HUES48 (cell line): ENCODE measurements around the gene GSTM2.

ENCODE experiments used
- H3K27ac ChIP-seq: one replicate; pipeline ENCODE4 v1.7.0; 2013; ENCODE audit warnings: low read depth, low read length, inconsistent platforms
- H3K27me3 ChIP-seq: 2 replicates; pipeline ENCODE4 v1.6.1; 2013; ENCODE audit warnings: mild to moderate bottlenecking, low read length; ENCODE audit not compliant: control insufficient read depth, insufficient read depth
- H3K36me3 ChIP-seq: 2 replicates; pipeline ENCODE4 v1.6.1; 2013; ENCODE audit warnings: low read length; ENCODE audit not compliant: control insufficient read depth, insufficient read depth
- H3K4me1 ChIP-seq: 2 replicates; pipeline ENCODE4 v1.6.1; 2013; ENCODE audit warnings: mild to moderate bottlenecking, low read length; ENCODE audit not compliant: control insufficient read depth, insufficient read depth
- H3K4me3 ChIP-seq: 2 replicates; pipeline ENCODE4 v1.5.1; 2013; ENCODE audit warnings: mild to moderate bottlenecking, low read depth, low read length
- H3K9ac ChIP-seq: 2 replicates; pipeline ENCODE4 v1.6.1; 2013; ENCODE audit warnings: mild to moderate bottlenecking, low read depth, low read length, moderate library complexity
- H3K9me3 ChIP-seq: 2 replicates; pipeline ENCODE4 v1.6.1; 2013; ENCODE audit warnings: low read length; ENCODE audit not compliant: control insufficient read depth, insufficient read depth

GSTM2 gene

DNA sequence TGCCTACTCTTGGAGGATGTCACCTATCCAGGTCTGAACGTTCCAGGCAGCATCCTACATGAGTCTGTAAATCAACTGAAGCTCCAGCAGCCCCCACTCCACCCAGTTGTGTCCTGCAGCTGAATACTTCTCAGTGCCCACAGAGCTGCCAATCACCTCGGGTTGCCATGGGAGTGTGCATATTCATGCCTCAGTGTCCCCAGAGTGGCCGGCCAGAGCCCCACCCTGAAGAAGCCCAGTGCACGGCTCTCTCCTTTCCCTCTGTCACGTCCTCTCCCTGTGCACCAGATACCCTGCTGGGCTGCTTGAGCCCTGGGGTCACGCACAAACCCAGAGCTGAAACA lies 28.0 kb upstream of the GSTM2 start:
- H3K27ac ChIP-seq: no peak overlapping the region
- H3K9me3 ChIP-seq: no peaks in the 10 kb centered on the region
- no peaks in the 10 kb centered on the region for H3K36me3 ChIP-seq
- peaks cover 18% of the 10 kb centered on the region for H3K4me1 ChIP-seq
- 0 out of 2 replicates have a peak, but pooled peaks cover 4% of the 10 kb centered on the region for H3K27me3 ChIP-seq
- no peak overlapping the region for H3K4me3 ChIP-seq
- H3K9ac ChIP-seq: no peak overlapping the region

GRCh38 chr1:109640285-109640865 lies 27.5 kb upstream of the GSTM2 start:
- H3K4me1 ChIP-seq: peaks cover 14% of the 10 kb centered on the region
- no peaks in the 10 kb centered on the region for H3K9me3 ChIP-seq
- no peaks in the 10 kb centered on the region for H3K36me3 ChIP-seq
- H3K9ac ChIP-seq: no peak overlapping the region
- no peak overlapping the region for H3K4me3 ChIP-seq
- H3K27ac ChIP-seq: no peak overlapping the region
- 0 out of 2 replicates have a peak, but pooled peaks cover 4% of the 10 kb centered on the region for H3K27me3 ChIP-seq

DNA sequence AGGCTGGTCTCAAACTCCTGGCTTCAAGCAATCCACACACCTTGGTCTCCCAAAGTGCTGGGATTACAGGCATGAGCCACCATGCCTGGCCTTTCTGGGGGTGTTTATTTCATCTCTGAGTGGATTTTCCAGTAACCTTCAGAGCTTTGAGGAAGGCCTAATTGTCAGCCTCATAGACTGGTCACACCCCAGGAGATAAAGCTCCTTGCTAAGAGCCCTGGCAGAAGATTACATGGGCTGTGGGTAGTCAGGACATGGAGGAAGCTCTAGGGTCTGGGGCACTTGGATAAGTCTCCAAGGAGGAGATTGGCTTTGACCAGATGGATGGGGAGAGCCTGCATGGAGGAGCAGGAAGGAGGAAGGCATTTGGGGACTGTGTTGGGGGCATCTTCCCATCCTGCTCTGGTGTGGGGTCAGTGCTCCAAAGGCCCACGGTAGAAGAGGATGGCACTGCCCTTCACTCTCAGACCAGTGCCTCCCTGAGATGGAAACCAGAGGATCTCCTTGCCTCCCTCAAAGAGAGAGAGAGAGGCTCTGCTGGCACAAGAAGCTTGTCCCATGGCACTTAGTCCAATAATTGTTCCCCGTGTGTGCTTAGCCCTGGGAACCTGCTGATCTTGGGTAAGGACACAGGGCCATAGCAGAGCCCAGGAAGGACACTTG lies 26.6 kb upstream of the GSTM2 start:
- Histone ChIP-seq H3K9ac (no peak overlapping the region), H3K4me1 (peaks cover 6% of the 10 kb centered on the region), H3K27me3 (0 out of 2 replicates have a peak, but pooled peaks cover 4% of the 10 kb centered on the region), H3K9me3 (no peaks in the 10 kb centered on the region), H3K4me3 (no peak overlapping the region), H3K27ac (no peak overlapping the region), H3K36me3 (no peaks in the 10 kb centered on the region)

- Histone ChIP-seq H3K9ac (no peak overlapping the region), H3K4me3 (no peak overlapping the region), H3K9me3 (no peaks in the 10 kb centered on the region), H3K4me1 (no peaks in the 10 kb centered on the region; the same call in 1 of the 2 replicates), H3K27ac (no peak overlapping the region), H3K27me3 (0 out of 2 replicates have a peak, but pooled peaks cover 4% of the 10 kb centered on the region), H3K36me3 (no peaks in the 10 kb centered on the region)
Observed at GRCh38 chr1:109641861-109642260, 26.0 kb upstream of the GSTM2 start.

- Histone ChIP-seq H3K27ac (no peak overlapping the region), H3K9ac (no peak overlapping the region), H3K9me3 (no peaks in the 10 kb centered on the region), H3K36me3 (no peaks in the 10 kb centered on the region), H3K27me3 (0 out of 2 replicates have a peak, but pooled peaks cover 4% of the 10 kb centered on the region), H3K4me3 (no peak overlapping the region), H3K4me1 (no peaks in the 10 kb centered on the region)
Observed at GRCh38 chr1:109642626-109643025, 25.2 kb upstream of the GSTM2 start.

- Histone ChIP-seq H3K9me3 (no peaks in the 10 kb centered on the region), H3K4me3 (no peak overlapping the region), H3K36me3 (no peaks in the 10 kb centered on the region), H3K27ac (no peak overlapping the region), H3K27me3 (0 out of 2 replicates have a peak, but pooled peaks cover 4% of the 10 kb centered on the region), H3K9ac (no peak overlapping the region), H3K4me1 (no peaks in the 10 kb centered on the region)
Observed at GRCh38 chr1:109643385-109644230, 24.2 kb upstream of the GSTM2 start.

DNA sequence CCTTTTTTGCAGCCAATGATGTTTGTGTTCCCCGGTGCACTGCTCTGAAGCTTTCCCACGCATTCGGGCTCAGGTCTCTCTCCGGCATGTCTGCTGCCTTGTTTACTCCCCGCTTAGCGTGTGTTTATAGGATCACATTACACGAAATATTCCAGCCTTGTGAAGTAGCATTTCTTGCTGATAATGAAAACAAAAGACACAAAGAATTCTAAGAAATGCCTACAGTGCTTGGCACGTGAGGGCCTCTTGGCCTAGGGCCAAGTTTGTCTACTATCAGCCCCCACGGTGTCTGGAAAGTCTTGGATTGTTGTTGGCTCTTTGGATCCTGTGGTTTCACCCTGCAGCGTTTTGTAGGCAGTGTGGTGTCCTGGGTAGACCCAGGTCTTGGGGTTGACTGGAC lies 23.2 kb upstream of the GSTM2 start:
- Histone ChIP-seq H3K27me3 (0 out of 2 replicates have a peak, but pooled peaks cover 4% of the 10 kb centered on the region), H3K36me3 (no peaks in the 10 kb centered on the region), H3K27ac (no peak overlapping the region), H3K4me3 (no peak overlapping the region), H3K9ac (no peak overlapping the region), H3K4me1 (no peaks in the 10 kb centered on the region), H3K9me3 (no peaks in the 10 kb centered on the region)

GRCh38 chr1:109649491-109649914 lies 18.4 kb upstream of the GSTM2 start:
- H3K27me3 ChIP-seq: peaks cover 7% of the 10 kb centered on the region
- H3K9me3 ChIP-seq: no peaks in the 10 kb centered on the region
- no peaks in the 10 kb centered on the region for H3K36me3 ChIP-seq
- H3K27ac ChIP-seq: no peak overlapping the region
- no peak overlapping the region for H3K4me3 ChIP-seq
- no peak overlapping the region for H3K9ac ChIP-seq
- no peaks in the 10 kb centered on the region for H3K4me1 ChIP-seq

DNA sequence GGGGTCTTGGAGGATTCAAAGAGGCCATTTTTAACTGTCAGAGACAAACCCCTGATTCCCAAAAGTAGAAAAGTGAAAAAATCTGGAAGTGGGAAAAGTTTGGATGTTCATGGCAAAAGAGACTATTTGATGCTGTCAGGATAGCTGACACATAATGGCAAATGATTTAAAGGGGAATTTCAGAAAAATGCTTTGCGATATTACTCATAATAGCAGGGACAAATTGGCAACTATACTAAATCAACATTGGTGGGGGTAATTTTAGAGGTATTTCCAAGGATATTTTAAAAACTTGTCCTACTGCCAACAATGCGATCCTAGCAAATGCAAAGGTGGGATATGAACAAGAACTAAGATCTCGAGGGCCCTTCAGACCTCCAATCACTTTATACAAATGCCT lies 17.2 kb upstream of the GSTM2 start:
- Histone ChIP-seq H3K27ac (no peak overlapping the region), H3K9ac (no peak overlapping the region), H3K4me1 (no peaks in the 10 kb centered on the region), H3K36me3 (no peaks in the 10 kb centered on the region), H3K27me3 (peaks cover 13% of the 10 kb centered on the region), H3K9me3 (no peaks in the 10 kb centered on the region), H3K4me3 (no peak overlapping the region)

GRCh38 chr1:109652402-109652801 lies 15.5 kb upstream of the GSTM2 start:
- Histone ChIP-seq H3K9me3 (no peaks in the 10 kb centered on the region), H3K36me3 (no peaks in the 10 kb centered on the region), H3K4me1 (no peaks in the 10 kb centered on the region), H3K27me3 (peaks cover 13% of the 10 kb centered on the region), H3K4me3 (no peak overlapping the region), H3K27ac (no peak overlapping the region), H3K9ac (no peak overlapping the region)

DNA sequence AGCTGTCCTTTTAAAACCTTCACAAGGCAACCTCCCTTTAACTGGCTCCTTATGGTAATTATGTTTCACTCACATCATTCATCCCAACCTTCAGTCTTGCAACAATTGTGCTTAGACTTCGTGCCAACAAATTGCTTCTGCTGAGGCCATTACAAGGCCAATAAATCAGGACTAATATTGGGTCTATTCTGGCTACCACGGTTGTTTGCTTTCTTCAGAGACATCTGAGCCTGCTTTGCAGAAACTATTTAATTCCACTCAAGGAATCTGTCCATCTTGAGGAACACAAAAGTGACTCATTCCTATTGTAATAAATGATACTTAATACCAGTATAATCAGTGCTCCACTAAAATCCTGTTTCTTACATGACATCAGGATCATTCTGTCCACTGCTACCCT lies 14.6 kb upstream of the GSTM2 start:
- Histone ChIP-seq H3K4me3 (no peak overlapping the region), H3K9me3 (no peaks in the 10 kb centered on the region), H3K27ac (no peak overlapping the region), H3K36me3 (no peaks in the 10 kb centered on the region), H3K9ac (no peak overlapping the region), H3K27me3 (peaks cover 13% of the 10 kb centered on the region), H3K4me1 (no peaks in the 10 kb centered on the region)
